SW480 (cell line): ENCODE results near the gene CORO2B.

Source experiments
- DNase-seq: peaks from one replicate; pipeline ENCODE4 v3.0.0-alpha.2; 2016; ENCODE audit warnings: low spot score

The CORO2B gene

GRCh38 chr15:68700455-68701123, 121.8 kb downstream of the CORO2B start:
- no peak for DNase-seq

- DNase-seq: no peak
These were observed 123.1 kb downstream of the CORO2B start for GRCh38 chr15:68701886-68702285.

GRCh38 chr15:68704496-68705021, 125.8 kb downstream of the CORO2B start:
- no peak for DNase-seq

GRCh38 chr15:68706256-68706655, 127.5 kb downstream of the CORO2B start:
- DNase-seq: no peak

GRCh38 chr15:68706931-68707330, 128.1 kb downstream of the CORO2B start:
- DNase-seq: no peak

- no peak for DNase-seq
These were observed 128.6 kb downstream of the CORO2B start for GRCh38 chr15:68707386-68707785.

- DNase-seq: no peak
These were observed 131.1 kb downstream of the CORO2B start for GRCh38 chr15:68709876-68710275.

GRCh38 chr15:68710536-68710935, 131.7 kb downstream of the CORO2B start:
- DNase-seq: no peak

GRCh38 chr15:68711406-68711805, 132.6 kb downstream of the CORO2B start:
- DNase-seq: no peak

GRCh38 chr15:68712886-68713285, 134.1 kb downstream of the CORO2B start:
- no peak for DNase-seq

- no peak for DNase-seq
These were observed 135.1 kb downstream of the CORO2B start for GRCh38 chr15:68713874-68714273.

GRCh38 chr15:68715111-68715510, 136.3 kb downstream of the CORO2B start:
- no peak for DNase-seq

GRCh38 chr15:68717951-68718350, 139.2 kb downstream of the CORO2B start:
- DNase-seq: no peak

- no peak for DNase-seq
These were observed 139.7 kb downstream of the CORO2B start for GRCh38 chr15:68718468-68718867.

- no peak for DNase-seq
These were observed 140.3 kb downstream of the CORO2B start for GRCh38 chr15:68719051-68719450.

GRCh38 chr15:68719672-68720071, 140.9 kb downstream of the CORO2B start:
- DNase-seq: no peak

- no peak for DNase-seq
These were observed 143.1 kb downstream of the CORO2B start for GRCh38 chr15:68721886-68722285.

GRCh38 chr15:68725736-68726135, 146.9 kb downstream of the CORO2B start:
- no peak for DNase-seq

GRCh38 chr15:68726246-68726645, 147.5 kb downstream of the CORO2B start:
- no peak for DNase-seq

- DNase-seq: no peak
These were observed 151.1 kb downstream of the CORO2B start for GRCh38 chr15:68729789-68730411.

- DNase-seq: peak; percentile 46
These were observed 151.7 kb downstream of the CORO2B start for GRCh38 chr15:68730471-68730919.

- DNase-seq: no peak
These were observed 152.4 kb downstream of the CORO2B start for GRCh38 chr15:68730976-68731897.

- DNase-seq: no peak
These were observed 153.7 kb downstream of the CORO2B start for GRCh38 chr15:68732451-68732850.
